Neuronal stem cell (in vitro differentiated cells): ENCODE results near the gene CNTNAP2.

Source experiments
- DNase-seq: peaks from one replicate; pipeline ENCODE4 v3.0.0-alpha.2; 2013; ENCODE audit warnings: low spot score
- H2AFZ ChIP-seq: one replicate; pipeline ENCODE4 v1.6.1; 2013; ENCODE audit warnings: mild to moderate bottlenecking, low read length, inconsistent platforms
- H2AK5ac ChIP-seq: 2 replicates; pipeline ENCODE4 v1.6.1; 2013; ENCODE audit warnings: low read depth, mild to moderate bottlenecking, inconsistent platforms, low read length, moderate library complexity, mixed read lengths
- H2BK120ac ChIP-seq: 2 replicates; pipeline ENCODE4 v1.6.1; 2013; ENCODE audit warnings: low read depth, mild to moderate bottlenecking, inconsistent platforms, low read length, moderate library complexity, mixed read lengths
- H2BK12ac ChIP-seq: one replicate; pipeline ENCODE4 v1.6.1; 2013; ENCODE audit warnings: low read length, inconsistent platforms
- H2BK15ac ChIP-seq: 2 replicates; pipeline ENCODE4 v1.6.1; 2013; ENCODE audit warnings: mild to moderate bottlenecking, low read length, inconsistent platforms, mixed read lengths
- H2BK5ac ChIP-seq: one replicate; pipeline ENCODE4 v1.6.1; 2013; ENCODE audit warnings: inconsistent platforms, mild to moderate bottlenecking, low read length, moderate library complexity
- H3K14ac ChIP-seq: one replicate; pipeline ENCODE4 v1.6.1; 2013; ENCODE audit warnings: low read length, inconsistent platforms
- H3K18ac ChIP-seq: 2 replicates; pipeline ENCODE4 v1.6.1; 2013; ENCODE audit warnings: low read length, inconsistent platforms
- H3K23ac ChIP-seq: 2 replicates; pipeline ENCODE4 v1.6.1; 2013; ENCODE audit warnings: low read depth, mild to moderate bottlenecking, mixed read lengths, low read length, inconsistent platforms; ENCODE audit not compliant: poor library complexity
- H3K27ac ChIP-seq: replicated peaks from 3 replicates; pipeline ENCODE4 v1.5.1; 2013; ENCODE audit warnings: low read length, inconsistent platforms
- H3K27me3 ChIP-seq, 3 experiments: 2 replicates each; pipeline ENCODE4 v1.6.1; 2013; ENCODE audit warnings: low read length in 3 of 3, mild to moderate bottlenecking in 2 of 3, inconsistent platforms in 1 of 3, low read depth in 1 of 3, mixed read lengths in 1 of 3, moderate library complexity in 1 of 3; ENCODE audit not compliant: control insufficient read depth in 3 of 3, insufficient read depth in 3 of 3
- H3K36me3 ChIP-seq, 2 donors: replicated peaks in 1 of 2; 2 replicates each; pipeline ENCODE4 v1.6.1; 2013; ENCODE audit warnings: low read length in 2 of 2; ENCODE audit not compliant: control insufficient read depth in 2 of 2, insufficient read depth in 2 of 2
- H3K4ac ChIP-seq: 2 replicates; pipeline ENCODE4 v1.6.1; 2013; ENCODE audit warnings: inconsistent platforms, mild to moderate bottlenecking, low read length, moderate library complexity
- H3K4me1 ChIP-seq, 2 donors: 1 replicate in 1 of 2; 2 replicates in 1 of 2; pipeline ENCODE4 v1.6.1; 2013; ENCODE audit warnings: low read length in 2 of 2, low read depth in 1 of 2; ENCODE audit not compliant: control insufficient read depth in 2 of 2, insufficient read depth in 1 of 2
- H3K4me2 ChIP-seq: one replicate; pipeline ENCODE4 v1.6.1; 2013; ENCODE audit warnings: mild to moderate bottlenecking, low read length, inconsistent platforms; ENCODE audit not compliant: insufficient read depth, poor library complexity, severe bottlenecking
- H3K4me3 ChIP-seq, 2 donors: 2 replicates each; pipeline ENCODE4 v1.5.1; 2013; ENCODE audit warnings: low read length in 2 of 2, mild to moderate bottlenecking in 2 of 2, inconsistent platforms in 1 of 2, moderate library complexity in 1 of 2
- H3K79me1 ChIP-seq: one replicate; pipeline ENCODE4 v1.6.1; 2013; ENCODE audit warnings: low read depth, mild to moderate bottlenecking, inconsistent platforms, low read length, moderate library complexity
- H3K9ac ChIP-seq: one replicate; pipeline ENCODE4 v1.6.1; 2013; ENCODE audit warnings: mild to moderate bottlenecking, low read depth, low read length, inconsistent platforms; ENCODE audit not compliant: poor library complexity
- H3K9me3 ChIP-seq, 2 donors: replicated peaks in 1 of 2; 2 replicates each; pipeline versions ENCODE3 to v1.6.1; 2013; ENCODE audit warnings: low read length in 2 of 2, mild to moderate bottlenecking in 2 of 2, inconsistent platforms in 1 of 2, low read depth in 1 of 2, mixed read lengths in 1 of 2, moderate library complexity in 1 of 2; ENCODE audit not compliant: control insufficient read depth in 2 of 2, insufficient read depth in 1 of 2
- H4K8ac ChIP-seq: one replicate; pipeline ENCODE4 v1.6.1; 2013; ENCODE audit warnings: low read depth, mild to moderate bottlenecking, inconsistent platforms, low read length, moderate library complexity
- H4K91ac ChIP-seq: one replicate; pipeline ENCODE4 v1.6.1; 2013; ENCODE audit warnings: low read length, low read depth, mild to moderate bottlenecking, inconsistent platforms; ENCODE audit not compliant: poor library complexity
- WGBS, 2 donors: extraction: QIAGEN DNeasy Blood & Tissue Kit; methylation state at CpG; one replicate each; pipeline ENCODE4 v1.1.7; 2013; ENCODE audit warnings: missing lambda C conversion rate in 2 of 2, mixed read lengths in 1 of 2; ENCODE audit not compliant: insufficient read length in 2 of 2, insufficient replicate concordance in 1 of 2; ENCODE audit errors: extremely low coverage in 2 of 2; 5-methylcytosine and 5-hydroxymethylcytosine counted together

The CNTNAP2 gene

GRCh38 chr7:148191391-148192065, 2074.9 kb downstream of the CNTNAP2 start:
- Histone ChIP-seq H3K36me3 (no peaks in the 10 kb centered on the region), H3K27me3 (no peaks in the 10 kb centered on the region), H2BK12ac (no peak overlapping the region), H2AK5ac (no peak overlapping the region), H2BK120ac (no peak overlapping the region), H3K9me3 (no peaks in the 10 kb centered on the region), H2AFZ (no peak overlapping the region), H2BK5ac (no peak overlapping the region), H3K4me2 (no peak overlapping the region), H3K14ac (no peak overlapping the region), H3K9ac (no peak overlapping the region), H3K4me3 (no peak overlapping the region), H3K79me1 (peaks cover 1% of the 10 kb centered on the region), H3K18ac (no peak overlapping the region), H4K91ac (no peak overlapping the region), H4K8ac (no peak overlapping the region), H3K4me1 (peaks cover 0 to 2% of the 10 kb centered on the region in 2 donors), H3K4ac (no peak overlapping the region), H2BK15ac (no peak overlapping the region), H3K23ac (no peak overlapping the region), H3K27ac (no peak overlapping the region)
- no CpG with 5 or more reads among the region's 1 CpG for WGBS, 2 donors
- no peak for DNase-seq

- Histone ChIP-seq H3K4me3 (no peak overlapping the region), H3K27ac (no peak overlapping the region), H4K91ac (no peak overlapping the region), H3K27me3 (no peaks in the 10 kb centered on the region), H4K8ac (no peak overlapping the region), H3K4ac (no peak overlapping the region), H2BK12ac (no peak overlapping the region), H3K4me1 (peaks cover 0 to 2% of the 10 kb centered on the region in 2 donors), H3K18ac (no peak overlapping the region), H3K14ac (no peak overlapping the region), H3K79me1 (peaks cover 1% of the 10 kb centered on the region), H3K9ac (no peak overlapping the region), H2BK5ac (no peak overlapping the region), H2AFZ (no peak overlapping the region), H3K36me3 (no peaks in the 10 kb centered on the region), H3K23ac (no peak overlapping the region), H2BK120ac (no peak overlapping the region), H3K9me3 (no peaks in the 10 kb centered on the region), H3K4me2 (no peak overlapping the region), H2AK5ac (no peak overlapping the region), H2BK15ac (no peak overlapping the region)
- WGBS, 2 donors, result no CpG with 5 or more reads among the region's 5 CpGs
- no peak for DNase-seq
Observed at GRCh38 chr7:148192491-148192890, 2075.9 kb downstream of the CNTNAP2 start.

GRCh38 chr7:148201992-148202391, 2085.4 kb downstream of the CNTNAP2 start:
- Histone ChIP-seq H3K4me2 (no peak overlapping the region), H3K9ac (no peak overlapping the region), H2BK120ac (no peak overlapping the region), H3K79me1 (no peaks in the 10 kb centered on the region), H2BK5ac (no peak overlapping the region), H3K4ac (no peak overlapping the region), H2AFZ (no peak overlapping the region), H4K8ac (no peak overlapping the region), H3K4me1 (no peaks in the 10 kb centered on the region), H3K27ac (no peak overlapping the region), H2BK15ac (no peak overlapping the region), H3K36me3 (no peaks in the 10 kb centered on the region), H3K27me3 (no peaks in the 10 kb centered on the region), H2AK5ac (no peak overlapping the region), H2BK12ac (no peak overlapping the region), H3K4me3 (no peak overlapping the region), H3K14ac (no peak overlapping the region), H4K91ac (no peak overlapping the region), H3K23ac (no peak overlapping the region), H3K9me3 (peaks cover 0 to 2% of the 10 kb centered on the region in 2 donors), H3K18ac (no peak overlapping the region)
- no CpG with 5 or more reads among the region's 3 CpGs for WGBS, 2 donors
- DNase-seq, result no peak

- no peaks in the 10 kb centered on the region for H3K4me1 ChIP-seq
- H4K91ac ChIP-seq, result no peak overlapping the region
- no peaks in the 10 kb centered on the region for H3K9me3 ChIP-seq
- H3K14ac ChIP-seq, result no peak overlapping the region
- no peak overlapping the region for H3K4me3 ChIP-seq
- H3K27me3 ChIP-seq, result no peaks in the 10 kb centered on the region
- no peak overlapping the region for H3K4ac ChIP-seq
- H3K79me1 ChIP-seq, result no peaks in the 10 kb centered on the region
- no peak overlapping the region for H2AK5ac ChIP-seq
- H2BK12ac ChIP-seq, result no peak overlapping the region
- no peak overlapping the region for H3K27ac ChIP-seq
- WGBS, 2 donors, result no CpG with 5 or more reads among the region's 9 CpGs
- no peak overlapping the region for H4K8ac ChIP-seq
- H2BK120ac ChIP-seq, result no peak overlapping the region
- no peak overlapping the region for H3K4me2 ChIP-seq
- H2AFZ ChIP-seq, result no peak overlapping the region
- no peaks in the 10 kb centered on the region for H3K36me3 ChIP-seq
- no peak overlapping the region for H3K9ac ChIP-seq
- no peak overlapping the region for H2BK15ac ChIP-seq
- no peak for DNase-seq
- no peak overlapping the region for H3K23ac ChIP-seq
- H2BK5ac ChIP-seq, result no peak overlapping the region
- H3K18ac ChIP-seq, result no peak overlapping the region
Observed at GRCh38 chr7:148204639-148205304, 2088.2 kb downstream of the CNTNAP2 start.
